NCI-H69 (cell line): ENCODE measurements around the gene BCAR1.
"Not testable (repeated sequence)": the region's sequence is repeated elsewhere in the genome, so short reads cannot be mapped to it uniquely, and the experiment has no call there.

Experiments
- DNase-seq: peaks from one replicate; lab custom pipeline; 2025; lab: John Stamatoyannopoulos, UW

BCAR1 gene

GRCh38 chr16:75224306-75225082 is 26.9 kb downstream of the BCAR1 start:
- no peak for DNase-seq

GRCh38 chr16:75223129-75223528 is 28.3 kb downstream of the BCAR1 start:
- not testable (repeated sequence) for DNase-seq

- no peak for DNase-seq
Measured at GRCh38 chr16:75222271-75222783, 29.1 kb downstream of the BCAR1 start.

GRCh38 chr16:75219838-75220237 is 31.6 kb downstream of the BCAR1 start:
- DNase-seq = no peak

- DNase-seq = no peak
Measured at GRCh38 chr16:75219088-75219487, 32.3 kb downstream of the BCAR1 start.

- DNase-seq = no peak
Measured at GRCh38 chr16:75218256-75219076, 33.0 kb downstream of the BCAR1 start, which contains the start of gene CTRB1. Gene CTRB1, plus strand, starts transcription at chr16:75218988. Its CDS starts 20 bp downstream, at chr16:75219008.

- no peak for DNase-seq
Measured at GRCh38 chr16:75217389-75217851, 34.0 kb downstream of the BCAR1 start.

GRCh38 chr16:75216576-75216975 is 34.8 kb downstream of the BCAR1 start:
- no peak for DNase-seq

- DNase-seq = no peak
Measured at GRCh38 chr16:75216127-75216526, 35.3 kb downstream of the BCAR1 start.

GRCh38 chr16:75211286-75211685 is 40.1 kb downstream of the BCAR1 start:
- DNase-seq = not testable (repeated sequence)

GRCh38 chr16:75209944-75210343 is 41.5 kb downstream of the BCAR1 start:
- no peak for DNase-seq

GRCh38 chr16:75209514-75209913 is 41.9 kb downstream of the BCAR1 start:
- not testable (repeated sequence) for DNase-seq

- no peak for DNase-seq
Measured at GRCh38 chr16:75208861-75209505, 42.4 kb downstream of the BCAR1 start.

- no peak for DNase-seq
Measured at GRCh38 chr16:75208242-75208825, 43.1 kb downstream of the BCAR1 start.

GRCh38 chr16:75207831-75208230 is 43.6 kb downstream of the BCAR1 start:
- DNase-seq = no peak

GRCh38 chr16:75206749-75207451 is 44.5 kb downstream of the BCAR1 start, which contains the start of gene CTRB2:
Gene CTRB2, minus strand, starts transcription at chr16:75207161. Its CDS starts 20 bp downstream, at chr16:75207141.
- no peak for DNase-seq

GRCh38 chr16:75205961-75206748 is 45.3 kb downstream of the BCAR1 start:
- DNase-seq = not testable (repeated sequence)

GRCh38 chr16:75205438-75205837 is 46.0 kb downstream of the BCAR1 start:
- not testable (repeated sequence) for DNase-seq

GRCh38 chr16:75204905-75205304 is 46.5 kb downstream of the BCAR1 start:
- not testable (repeated sequence) for DNase-seq

- no peak for DNase-seq
Measured at GRCh38 chr16:75204410-75204758, 47.0 kb downstream of the BCAR1 start.
